Measurements from ENCODE around the gene STARD3. TPM values are rescaled to one million over a fixed set of nuclear protein-coding genes. Genes with fewer than 3 reads are reported as not detected.
A peak's percentile ranks its signal among the peaks of the same experiment; 100 is the strongest.

STARD3 gene
- total RNA-seq, 1 experiment from 2014 or later = 2,579 TPM

GRCh38 chr17:39705786-39706348, 68.9 kb downstream of the STARD3 start:
- BruUV-seq (replicated peaks) = TSS peak; percentile 75
- Mint-ChIP-seq H3K4me1 (ENCODE audit: low read depth, unreplicated experiment) (peaks cover 91% of the 10 kb centered on the region), H3K27me3 (ENCODE audit: unreplicated experiment) (no peaks in the 10 kb centered on the region), H3K9me3 (ENCODE audit: low read depth, unreplicated experiment) (no peaks in the 10 kb centered on the region), H3K36me3 (ENCODE audit: insufficient read depth, unreplicated experiment) (peaks cover 100% of the 10 kb centered on the region), H3K4me3 (ENCODE audit: low read depth, unreplicated experiment) (peak overlapping the region; percentile 71), H3K27ac (ENCODE audit: unreplicated experiment) (peak overlapping the region; percentile 67)
- CTCF ChIA-PET = interaction anchor here (0.5 to 161.2 kb wide), 60 partner anchors 9 to 1193 kb away, joined by 3 to 42089 read pairs (median 4); partner anchors contain the start of genes ERBB2, FBXL20, GRB7 and GSDMA
- DNase-seq = peak; percentile 100
- intact Hi-C loops (cut with micrococcal nuclease; ENCODE audit: unreplicated experiment) = loop anchor here (1.0 to 5.0 kb wide), 16 partner anchors 17 to 391 kb away; partner anchors contain the start of genes IKZF3, LRRC3C, MIEN1 and ORMDL3
- no peak for TF ChIP-seq CTCF (IDR thresholded peaks at IDR 0.05; ENCODE audit: unreplicated experiment)

- Mint-ChIP-seq H3K4me1 (ENCODE audit: low read depth, unreplicated experiment) (peaks cover 86% of the 10 kb centered on the region), H3K36me3 (ENCODE audit: insufficient read depth, unreplicated experiment) (peaks cover 100% of the 10 kb centered on the region), H3K27ac (ENCODE audit: unreplicated experiment) (peak overlapping the region; percentile 67), H3K9me3 (ENCODE audit: low read depth, unreplicated experiment) (no peaks in the 10 kb centered on the region), H3K27me3 (ENCODE audit: unreplicated experiment) (no peaks in the 10 kb centered on the region), H3K4me3 (ENCODE audit: low read depth, unreplicated experiment) (peak overlapping the region; percentile 71)
- peak; percentile 100 for DNase-seq
- CTCF ChIA-PET = interaction anchor here (0.5 to 161.2 kb wide), 47 partner anchors 9 to 1193 kb away, joined by 3 to 42089 read pairs (median 6); partner anchors contain the start of genes ERBB2, FBXL20, GRB7 and GSDMA
- no TSS peak for BruUV-seq (replicated peaks)
- intact Hi-C loops (cut with micrococcal nuclease; ENCODE audit: unreplicated experiment) = loop anchor here (1.0 to 5.0 kb wide), 16 partner anchors 18 to 391 kb away; partner anchors contain the start of genes IKZF3, LRRC3C, MIEN1 and ORMDL3
- no peak for TF ChIP-seq CTCF (IDR thresholded peaks at IDR 0.05; ENCODE audit: unreplicated experiment)
Measured at GRCh38 chr17:39706383-39706782, 69.4 kb downstream of the STARD3 start.

- no TSS peak for BruUV-seq (replicated peaks)
- Mint-ChIP-seq H3K36me3 (ENCODE audit: insufficient read depth, unreplicated experiment) (peaks cover 100% of the 10 kb centered on the region), H3K9me3 (ENCODE audit: low read depth, unreplicated experiment) (no peaks in the 10 kb centered on the region), H3K27ac (ENCODE audit: unreplicated experiment) (peak overlapping the region; percentile 67), H3K4me1 (ENCODE audit: low read depth, unreplicated experiment) (peaks cover 80% of the 10 kb centered on the region), H3K4me3 (ENCODE audit: low read depth, unreplicated experiment) (peak overlapping the region; percentile 71), H3K27me3 (ENCODE audit: unreplicated experiment) (no peaks in the 10 kb centered on the region)
- intact Hi-C loops (cut with micrococcal nuclease; ENCODE audit: unreplicated experiment) = loop anchor here (1.0 to 5.0 kb wide), 17 partner anchors 8 to 390 kb away; partner anchors contain the start of genes IKZF3, LRRC3C, MIEN1 and ORMDL3
- no peak for TF ChIP-seq CTCF (IDR thresholded peaks at IDR 0.05; ENCODE audit: unreplicated experiment)
- CTCF ChIA-PET = interaction anchor here (0.6 to 161.2 kb wide), 36 partner anchors 8 to 792 kb away, joined by 3 to 42089 read pairs (median 10); partner anchors contain the start of genes ERBB2, FBXL20, GRB7 and GSDMA
- DNase-seq = peak; percentile 100
Measured at GRCh38 chr17:39706921-39707337, 70.0 kb downstream of the STARD3 start.

- H3K9me3 Mint-ChIP-seq (ENCODE audit: low read depth, unreplicated experiment) = no peaks in the 10 kb centered on the region
- no peak for TF ChIP-seq CTCF (IDR thresholded peaks at IDR 0.05; ENCODE audit: unreplicated experiment)
- no peak for DNase-seq
- peak overlapping the region; percentile 3 for H3K27ac Mint-ChIP-seq (ENCODE audit: unreplicated experiment)
- peak overlapping the region; percentile 0 for H3K4me3 Mint-ChIP-seq (ENCODE audit: low read depth, unreplicated experiment)
- CTCF ChIA-PET = interaction anchor here (1.1 to 161.2 kb wide), 10 partner anchors 5 to 318 kb away, joined by 3 to 42089 read pairs (median 210); partner anchors contain the start of genes ERBB2, GRB7, GSDMA and GSDMB
- no TSS peak for BruUV-seq (replicated peaks)
- peaks cover 55% of the 10 kb centered on the region for H3K4me1 Mint-ChIP-seq (ENCODE audit: low read depth, unreplicated experiment)
- intact Hi-C loops (cut with micrococcal nuclease; ENCODE audit: unreplicated experiment) = loop anchor here (5.0 kb wide), 1 partner anchor 388 kb away; no protein-coding TSS in a partner anchor
- H3K36me3 Mint-ChIP-seq (ENCODE audit: insufficient read depth, unreplicated experiment) = peaks cover 98% of the 10 kb centered on the region
- no peaks in the 10 kb centered on the region for H3K27me3 Mint-ChIP-seq (ENCODE audit: unreplicated experiment)
Measured at GRCh38 chr17:39709319-39709997, 72.5 kb downstream of the STARD3 start.

Data from Calu3 (cell line).